Breast epithelium (tissue), 3 donors: ENCODE data around the gene OSBPL5.

ENCODE experiments used
- CTCF ChIP-seq, 3 donors: fragments of 450-650 bp; IDR thresholded peaks; one replicate each; pipeline ENCODE4 v1.5.1; 2016 to 2017; ENCODE audit warnings: antibody characterized with exemption in 3 of 3, mild to moderate bottlenecking in 3 of 3, moderate library complexity in 3 of 3
- POLR2AphosphoS5 ChIP-seq, 3 donors: sonication (generic); formaldehyde crosslinking; IDR thresholded peaks; one replicate each; pipeline ENCODE4 v1.6.1; 2017; ENCODE audit warnings: antibody characterized with exemption in 3 of 3

GRCh38 chr11:3162410-3163240 lies 2.5 kb downstream of the OSBPL5 start:
- TF ChIP-seq CTCF (IDR thresholded peaks at IDR 0.05) (no peak), POLR2AphosphoS5 (IDR thresholded peaks at IDR 0.05) (no peak)
